ENCODE results near the gene GSK3B. TPM values are rescaled to one million over a fixed set of nuclear protein-coding genes. Genes with fewer than 3 reads are reported as not detected.

GSK3B gene
- total RNA-seq, 1 experiment from 2014 or later = 56.5 TPM

- Mint-ChIP-seq H3K27me3 (ENCODE audit: low read depth) (no peaks in the 10 kb centered on the region), H3K4me3 (no peak overlapping the region), H3K9me3 (no peaks in the 10 kb centered on the region), H3K36me3 (ENCODE audit: insufficient read depth in 1 of 3, low read depth in 3 of 3) (peaks cover 2 to 14% (median 5%) of the 10 kb centered on the region in 3 experiments; a peak in 6 of 7 replicates), H3K4me1 (no peaks in the 10 kb centered on the region), H3K27ac (no peak overlapping the region)
- Histone ChIP-seq H2BK20ac (ENCODE audit: low read depth, low read length, poor library complexity, severe bottlenecking) (no peak overlapping the region), H3K27ac (ENCODE audit: insufficient read length, low read depth, low read length) (no peak overlapping the region), H3K4me1 (ENCODE audit: insufficient read depth, low read length) (no peaks in the 10 kb centered on the region), H4K20me1 (ENCODE audit: control insufficient read depth, insufficient read depth, insufficient read length) (no peaks in the 10 kb centered on the region), H3T11ph (ENCODE audit: low read length) (no peak overlapping the region), H3K79me2 (ENCODE audit: insufficient read depth, low read length) (no peaks in the 10 kb centered on the region), H3K79me1 (ENCODE audit: insufficient read depth, low read depth, low read length, poor library complexity, severe bottlenecking) (no peaks in the 10 kb centered on the region), H4K5ac (ENCODE audit: insufficient read length, low read depth, low read length) (no peak overlapping the region), H2AFZ (ENCODE audit: low read length) (no peak overlapping the region), H3K9me3 (ENCODE audit: control insufficient read depth, low read depth, low read length) (no peaks in the 10 kb centered on the region), H3K23ac (ENCODE audit: insufficient read length, low read depth, low read length) (no peak overlapping the region), H4K8ac (replicated peaks; ENCODE audit: insufficient read length, low read depth, low read length) (no peak overlapping the region), H2BK5ac (ENCODE audit: insufficient read length, low read length) (no peak overlapping the region), H3K9ac (ENCODE audit: extremely low read depth, insufficient read length, low read length) (no peak overlapping the region), H2BK120ac (ENCODE audit: low read depth, low read length, poor library complexity, severe bottlenecking) (no peak overlapping the region), H3K56ac (ENCODE audit: insufficient read length, low read depth, low read length) (no peak overlapping the region), H2BK15ac (ENCODE audit: low read depth, low read length) (no peak overlapping the region), H3K27me3 (ENCODE audit: insufficient read depth, low read length) (no peaks in the 10 kb centered on the region), H3K4ac (ENCODE audit: low read depth, low read length) (no peak overlapping the region), H3K23me2 (ENCODE audit: insufficient read length, low read depth, low read length, poor library complexity, severe bottlenecking) (no peaks in the 10 kb centered on the region), H2BK12ac (ENCODE audit: insufficient read length, low read depth, low read length) (no peak overlapping the region), H3K14ac (ENCODE audit: insufficient read depth, low read length) (no peak overlapping the region), H3K4me2 (ENCODE audit: insufficient read depth, insufficient read length, low read length) (no peak overlapping the region), H4K91ac (ENCODE audit: insufficient read length, low read depth, low read length) (no peak overlapping the region), H3K18ac (ENCODE audit: insufficient read length, low read depth, low read length) (no peak overlapping the region), H2AK5ac (ENCODE audit: insufficient read length, low read length) (no peak overlapping the region)
- no peak for DNase-seq
- TF ChIP-seq CTCF (conservative IDR thresholded peaks at IDR 0.05) = no peak
- WGBS (ENCODE audit: extremely low coverage, insufficient read length, low lambda C conversion rate) = no CpG with 5 or more reads among the region's 1 CpG
These were observed 193.1 kb downstream of the GSK3B start for GRCh38 chr3:119901148-119901547.
